ENCODE results near the gene SST.

Gene SST

GRCh38 chr3:187628169-187628568 is 42.0 kb downstream of the SST start:
- TF ChIP-seq, protein P1, sequence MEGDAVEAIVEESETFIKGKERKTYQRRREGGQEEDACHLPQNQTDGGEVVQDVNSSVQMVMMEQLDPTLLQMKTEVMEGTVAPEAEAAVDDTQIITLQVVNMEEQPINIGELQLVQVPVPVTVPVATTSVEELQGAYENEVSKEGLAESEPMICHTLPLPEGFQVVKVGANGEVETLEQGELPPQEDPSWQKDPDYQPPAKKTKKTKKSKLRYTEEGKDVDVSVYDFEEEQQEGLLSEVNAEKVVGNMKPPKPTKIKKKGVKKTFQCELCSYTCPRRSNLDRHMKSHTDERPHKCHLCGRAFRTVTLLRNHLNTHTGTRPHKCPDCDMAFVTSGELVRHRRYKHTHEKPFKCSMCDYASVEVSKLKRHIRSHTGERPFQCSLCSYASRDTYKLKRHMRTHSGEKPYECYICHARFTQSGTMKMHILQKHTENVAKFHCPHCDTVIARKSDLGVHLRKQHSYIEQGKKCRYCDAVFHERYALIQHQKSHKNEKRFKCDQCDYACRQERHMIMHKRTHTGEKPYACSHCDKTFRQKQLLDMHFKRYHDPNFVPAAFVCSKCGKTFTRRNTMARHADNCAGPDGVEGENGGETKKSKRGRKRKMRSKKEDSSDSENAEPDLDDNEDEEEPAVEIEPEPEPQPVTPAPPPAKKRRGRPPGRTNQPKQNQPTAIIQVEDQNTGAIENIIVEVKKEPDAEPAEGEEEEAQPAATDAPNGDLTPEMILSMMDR (conservative IDR thresholded peaks at IDR 0.05; ENCODE audit: low read depth), result no peak
- H3K27ac ChIP-seq, result no peak overlapping the region
- ChIA-PET CTCF (no interaction called here), POLR2A (ENCODE audit: low non-redundant PET) (no interaction called here)
- DNase-seq (ENCODE audit: low spot score), result no peak

- TF ChIP-seq, protein P1 (conservative IDR thresholded peaks at IDR 0.05; ENCODE audit: low read depth), result no peak
- ChIA-PET POLR2A (ENCODE audit: low non-redundant PET) (no interaction called here), CTCF (no interaction called here)
These were observed 43.6 kb downstream of the SST start for GRCh38 chr3:187626581-187626980.

GRCh38 chr3:187624588-187624987 is 45.6 kb downstream of the SST start:
- TF ChIP-seq, protein P1 (conservative IDR thresholded peaks at IDR 0.05; ENCODE audit: low read depth), result no peak
- ChIA-PET CTCF (interaction anchor here (1.0 kb wide), 1 partner anchor 404 kb away, joined by 3 read pairs; no protein-coding TSS in a partner anchor), POLR2A (ENCODE audit: low non-redundant PET) (no interaction called here)
- DNase-seq (ENCODE audit: low spot score), result no peak
- H3K27ac ChIP-seq, result no peak overlapping the region

More at GRCh38 chr3:187626581-187626980, 43.6 kb downstream of the SST start:
- DNase-seq (ENCODE audit: low spot score), result no peak
- no peak overlapping the region for H3K27ac ChIP-seq

GRCh38 chr3:187623285-187623814 is 46.8 kb downstream of the SST start:
- POLR2A ChIA-PET (ENCODE audit: low non-redundant PET), result no interaction called here
- TF ChIP-seq, protein P1 (conservative IDR thresholded peaks at IDR 0.05; ENCODE audit: low read depth), result no peak
- no peak for DNase-seq (ENCODE audit: low spot score)
- CTCF ChIA-PET, result no interaction called here
- no peak overlapping the region for H3K27ac ChIP-seq

GRCh38 chr3:187621881-187622280 is 48.3 kb downstream of the SST start:
- H3K27ac ChIP-seq, result no peak overlapping the region
- DNase-seq (ENCODE audit: low spot score), result no peak
- POLR2A ChIA-PET (ENCODE audit: low non-redundant PET), result no interaction called here
- TF ChIP-seq, protein P1 (conservative IDR thresholded peaks at IDR 0.05; ENCODE audit: low read depth), result no peak
- CTCF ChIA-PET, result interaction anchor here (1.1 kb wide), 1 partner anchor 58 kb away, joined by 4 read pairs; no protein-coding TSS in a partner anchor

DNA sequence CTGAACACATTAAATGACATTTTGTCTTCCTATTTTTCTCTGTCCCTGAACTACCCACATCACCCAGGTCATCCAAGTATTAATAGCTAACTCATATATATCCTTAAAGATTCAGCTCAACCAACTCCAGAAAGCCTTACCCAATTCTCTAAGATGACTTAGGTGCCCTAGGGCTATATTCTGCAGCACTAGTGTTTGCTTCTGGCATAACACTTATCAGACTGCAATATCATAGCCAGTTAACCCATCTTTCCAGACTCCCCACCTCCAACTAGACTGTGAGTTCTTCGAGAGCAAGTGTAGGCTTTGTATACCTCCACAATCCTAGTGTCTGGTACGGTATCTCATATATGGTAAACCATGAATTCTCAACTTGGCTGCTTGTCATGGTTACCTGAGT is 50.7 kb downstream of the SST start:
- TF ChIP-seq, protein P1 (conservative IDR thresholded peaks at IDR 0.05; ENCODE audit: low read depth), result no peak
- no peak overlapping the region for H3K27ac ChIP-seq
- ChIA-PET CTCF (interaction anchor here (1.5 kb wide), 1 partner anchor 300 kb away, joined by 3 read pairs; no protein-coding TSS in a partner anchor), POLR2A (ENCODE audit: low non-redundant PET) (no interaction called here)
- no peak for DNase-seq (ENCODE audit: low spot score)
